Right ventricle myocardium superior (tissue), 1 donor: ENCODE measurements around the gene HIGD1A. TPM values are rescaled to one million over a fixed set of nuclear protein-coding genes. Genes with fewer than 3 reads are reported as not detected.
"Not testable (repeated sequence)": the region's sequence is repeated elsewhere in the genome, so short reads cannot be mapped to it uniquely, and the experiment has no call there.

Experiments
- ATAC-seq: fragments of 200-7000 bp; cut with Tn5 transposase; one replicate; pipeline ENCODE4 v1.9.1; 2020; ENCODE audit warnings: mild to moderate bottlenecking; ENCODE audit not compliant: poor library complexity
- DNase-seq: peaks from one replicate; pipeline ENCODE4 v3.0.0-alpha.2; 2020
- intact Hi-C: fragments of 100-400 bp; cut with DNase I; formaldehyde crosslinking; loops from one replicate; pipeline ENCODE4 v1.11.2; 2022
- total RNA-seq: library from RNA; stranded (reverse); fragmentation: NEBNext Ultra II Directional; extraction: Animal tissue kit (Norgen Biotek cat#: 25700); gene quantifications from one replicate; pipeline ENCODE4 v1.2.1, GENCODE V29; 2021
- donor health status: DM: no; HTN: yes; CAD: no; lungs with severe emphysema.

HIGD1A gene
- total RNA-seq, 1 donor from 2014 or later = 320 TPM

- no peak for DNase-seq
- ATAC-seq = peak; percentile 71
- intact Hi-C loops = loop anchor here (5.0 kb wide), 2 partner anchors 48 to 52 kb away; no protein-coding TSS in a partner anchor
These were observed 26.4 kb upstream of the HIGD1A start for GRCh38 chr3:42830437-42831320.

GRCh38 chr3:42829628-42830436 is 25.5 kb upstream of the HIGD1A start:
- intact Hi-C loops = loop anchor here (5.0 kb wide), 2 partner anchors 48 to 52 kb away; no protein-coding TSS in a partner anchor
- ATAC-seq = no peak
- DNase-seq = no peak

- ATAC-seq (no peak), DNase-seq (no peak)
- intact Hi-C loops = no loop called here
These were observed 24.9 kb upstream of the HIGD1A start for GRCh38 chr3:42829083-42829627.

GRCh38 chr3:42827654-42828053 is 23.4 kb upstream of the HIGD1A start:
- ATAC-seq = no peak
- no peak for DNase-seq
- intact Hi-C loops = no loop called here

- no peak for ATAC-seq
- intact Hi-C loops = no loop called here
- DNase-seq = no peak
These were observed 22.7 kb upstream of the HIGD1A start for GRCh38 chr3:42827023-42827422.

- intact Hi-C loops = no loop called here
- DNase-seq (no peak), ATAC-seq (no peak)
These were observed 21.9 kb upstream of the HIGD1A start for GRCh38 chr3:42826141-42826540.

- DNase-seq (no peak), ATAC-seq (no peak)
- intact Hi-C loops = no loop called here
These were observed 19.1 kb upstream of the HIGD1A start for GRCh38 chr3:42823351-42823750.

- DNase-seq = no peak
- ATAC-seq = no peak
- intact Hi-C loops = no loop called here
These were observed 18.5 kb upstream of the HIGD1A start for GRCh38 chr3:42822828-42823227.

GRCh38 chr3:42820746-42821051 is 16.4 kb upstream of the HIGD1A start:
- ATAC-seq = no peak
- DNase-seq = no peak
- intact Hi-C loops = no loop called here

GRCh38 chr3:42819351-42819965 is 15.2 kb upstream of the HIGD1A start:
- DNase-seq (no peak), ATAC-seq (no peak)
- intact Hi-C loops = no loop called here

GRCh38 chr3:42815826-42816225 is 11.5 kb upstream of the HIGD1A start:
- intact Hi-C loops = no loop called here
- no peak for ATAC-seq
- DNase-seq = no peak

GRCh38 chr3:42814914-42815507 is 10.7 kb upstream of the HIGD1A start:
- DNase-seq (no peak), ATAC-seq (peak; percentile 65)
- intact Hi-C loops = no loop called here

- peak; percentile 51 for ATAC-seq
- DNase-seq = no peak
- intact Hi-C loops = no loop called here
These were observed 10.0 kb upstream of the HIGD1A start for GRCh38 chr3:42814246-42814645.

- DNase-seq, intact Hi-C loops, ATAC-seq: not testable (repeated sequence)
These were observed 7.0 kb upstream of the HIGD1A start for GRCh38 chr3:42811118-42811883.

GRCh38 chr3:42810706-42811105 is 6.4 kb upstream of the HIGD1A start:
- intact Hi-C loops, DNase-seq: not testable (repeated sequence)

GRCh38 chr3:42809202-42809601 is 4.9 kb upstream of the HIGD1A start, which contains the start of gene ACKR2:
TSS of gene ACKR2 (plus strand) at chr3:42809445. CDS start at chr3:42864503, 55,058 bp downstream.
- no peak for ATAC-seq
- DNase-seq = no peak
- intact Hi-C loops = no loop called here

More at GRCh38 chr3:42810706-42811105, 6.4 kb upstream of the HIGD1A start:
- not testable (repeated sequence) for ATAC-seq

- DNase-seq (no peak), ATAC-seq (no peak)
- intact Hi-C loops = no loop called here
These were observed 3.6 kb upstream of the HIGD1A start for GRCh38 chr3:42807929-42808328.
